22Rv1 (cell line): ENCODE data around the gene AGBL1.

ENCODE experiments used
- CTCF ChIP-seq: fragments of 450-650 bp; IDR thresholded peaks from 2 replicates; pipeline ENCODE4 v1.5.1; 2017; ENCODE audit warnings: mild to moderate bottlenecking
- ZFX ChIP-seq: fragments of 450-650 bp; IDR thresholded peaks from 2 replicates; pipeline ENCODE4 v1.6.1; 2017; ENCODE audit warnings: antibody characterized with exemption, borderline replicate concordance

GRCh38 chr15:86935841-86936240, 856.2 kb downstream of the AGBL1 start:
- no peak for TF ChIP-seq CTCF
- TF ChIP-seq ZFX, result no peak
